ENCODE measurements around the gene IRF2BPL.

The IRF2BPL gene

DNA sequence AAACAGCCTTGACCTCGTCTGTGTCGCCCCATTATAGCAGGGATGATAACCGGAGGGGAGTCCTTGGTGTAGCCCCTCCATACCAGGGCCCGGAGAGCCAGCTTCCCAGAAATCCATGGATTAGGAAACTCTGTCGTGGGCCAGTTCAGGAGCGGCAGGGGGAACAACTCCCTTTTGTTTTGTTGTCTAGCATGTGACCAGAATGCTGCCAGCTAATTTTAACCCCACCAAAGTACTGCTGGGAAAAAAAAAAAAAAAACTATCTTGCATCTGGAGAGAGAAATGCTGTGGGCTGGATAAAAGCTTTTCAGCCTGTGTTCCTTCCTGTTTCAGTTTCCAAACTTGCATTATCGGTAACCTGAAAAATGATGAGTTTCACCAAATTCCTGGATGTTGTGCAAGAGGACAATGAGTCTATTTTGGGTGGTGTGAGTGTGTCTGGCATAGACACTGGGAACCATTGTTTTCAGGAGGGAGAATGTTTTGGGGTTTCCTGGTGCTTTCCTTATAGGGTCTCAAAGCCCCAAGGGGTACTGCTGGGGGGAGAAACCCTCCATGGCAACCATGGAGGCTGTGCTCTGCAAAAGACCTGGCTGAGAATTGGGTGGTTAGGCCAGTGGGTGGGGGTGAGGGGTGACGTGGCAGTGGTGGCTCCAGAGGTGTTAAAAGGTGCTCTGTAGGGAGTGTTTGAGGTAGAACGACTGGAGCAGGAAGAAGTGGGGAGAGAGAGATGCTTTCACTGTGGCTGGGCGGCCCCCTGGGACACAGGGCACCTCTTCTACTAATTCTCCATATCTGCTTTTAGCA, 14.9 kb upstream of the IRF2BPL start:
- H3K27me3 Mint-ChIP-seq (ENCODE audit: low read depth): no peaks in the 10 kb centered on the region
- peak overlapping the region; percentile 63 for H3K4me3 Mint-ChIP-seq
- no peaks in the 10 kb centered on the region for H3K9me3 Mint-ChIP-seq
- H3K27ac Mint-ChIP-seq: peak overlapping the region; percentile 81
- H3K4me1 Mint-ChIP-seq (ENCODE audit: low read depth): peaks cover 57% of the 10 kb centered on the region
- H3K36me3 Mint-ChIP-seq (ENCODE audit: low read depth): no peaks in the 10 kb centered on the region

DNA sequence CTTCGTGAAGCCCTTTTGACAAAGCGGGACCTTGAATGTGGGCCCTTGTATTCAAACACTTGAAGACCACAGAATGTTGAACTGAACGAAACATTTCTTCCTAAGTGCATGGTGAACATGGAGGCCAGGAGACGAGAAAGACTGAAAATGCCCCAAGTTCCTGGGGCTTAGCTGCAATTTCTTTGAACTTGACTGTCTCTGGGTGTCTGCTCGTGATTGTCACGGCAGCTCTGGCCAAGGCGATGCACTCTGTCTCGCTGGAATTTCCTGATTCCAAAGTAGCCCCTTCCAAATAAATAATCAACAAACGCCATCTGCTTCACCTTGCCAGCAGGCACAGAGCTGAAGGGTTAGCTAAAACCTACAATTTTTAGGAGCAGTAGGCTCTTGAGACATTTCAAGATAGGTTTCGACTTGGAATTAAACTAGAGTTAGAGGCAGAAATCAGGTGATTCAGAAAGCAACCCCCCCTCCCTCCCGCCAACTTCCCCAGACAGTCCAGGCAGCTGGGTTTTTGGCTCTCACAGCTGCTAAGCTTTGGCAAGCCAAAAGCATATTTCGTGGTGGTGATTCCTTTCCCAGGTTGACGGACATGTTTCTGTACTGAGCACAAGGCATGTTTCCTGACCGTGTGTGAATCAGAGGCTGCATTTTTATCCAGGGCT, 13.5 kb upstream of the IRF2BPL start:
- H3K4me1 Mint-ChIP-seq (ENCODE audit: low read depth): peaks cover 69% of the 10 kb centered on the region
- no peaks in the 10 kb centered on the region for H3K27me3 Mint-ChIP-seq (ENCODE audit: low read depth)
- no peaks in the 10 kb centered on the region for H3K9me3 Mint-ChIP-seq
- H3K4me3 Mint-ChIP-seq: peak overlapping the region; percentile 29
- H3K27ac Mint-ChIP-seq: peak overlapping the region; percentile 98
- no peaks in the 10 kb centered on the region for H3K36me3 Mint-ChIP-seq (ENCODE audit: low read depth)

- H3K27me3 Mint-ChIP-seq (ENCODE audit: low read depth): no peaks in the 10 kb centered on the region
- peak overlapping the region; percentile 98 for H3K27ac Mint-ChIP-seq
- H3K4me1 Mint-ChIP-seq (ENCODE audit: low read depth): peaks cover 75% of the 10 kb centered on the region
- H3K9me3 Mint-ChIP-seq: no peaks in the 10 kb centered on the region
- no peaks in the 10 kb centered on the region for H3K36me3 Mint-ChIP-seq (ENCODE audit: low read depth)
- peak overlapping the region; percentile 78 for H3K4me3 Mint-ChIP-seq
Observed at GRCh38 chr14:77040741-77041653, 12.5 kb upstream of the IRF2BPL start.

GRCh38 chr14:77040059-77040740, 11.7 kb upstream of the IRF2BPL start:
- Mint-ChIP-seq H3K27ac (peak overlapping the region; percentile 98), H3K9me3 (no peaks in the 10 kb centered on the region), H3K4me3 (peak overlapping the region; percentile 78), H3K4me1 (ENCODE audit: low read depth) (peaks cover 79% of the 10 kb centered on the region), H3K27me3 (ENCODE audit: low read depth) (no peaks in the 10 kb centered on the region), H3K36me3 (ENCODE audit: low read depth) (no peaks in the 10 kb centered on the region)

- Mint-ChIP-seq H3K4me3 (peak overlapping the region; percentile 78), H3K36me3 (ENCODE audit: low read depth) (no peaks in the 10 kb centered on the region), H3K4me1 (ENCODE audit: low read depth) (peaks cover 82% of the 10 kb centered on the region), H3K27ac (peak overlapping the region; percentile 98), H3K9me3 (no peaks in the 10 kb centered on the region), H3K27me3 (ENCODE audit: low read depth) (no peaks in the 10 kb centered on the region)
Observed at GRCh38 chr14:77039285-77040058, 11.0 kb upstream of the IRF2BPL start.

GRCh38 chr14:77037938-77038568, 9.5 kb upstream of the IRF2BPL start:
- Mint-ChIP-seq H3K4me3 (peak overlapping the region; percentile 66), H3K4me1 (ENCODE audit: low read depth) (peaks cover 76% of the 10 kb centered on the region), H3K27ac (peak overlapping the region; percentile 80), H3K27me3 (ENCODE audit: low read depth) (no peaks in the 10 kb centered on the region), H3K36me3 (ENCODE audit: low read depth) (no peaks in the 10 kb centered on the region), H3K9me3 (no peaks in the 10 kb centered on the region)

DNA sequence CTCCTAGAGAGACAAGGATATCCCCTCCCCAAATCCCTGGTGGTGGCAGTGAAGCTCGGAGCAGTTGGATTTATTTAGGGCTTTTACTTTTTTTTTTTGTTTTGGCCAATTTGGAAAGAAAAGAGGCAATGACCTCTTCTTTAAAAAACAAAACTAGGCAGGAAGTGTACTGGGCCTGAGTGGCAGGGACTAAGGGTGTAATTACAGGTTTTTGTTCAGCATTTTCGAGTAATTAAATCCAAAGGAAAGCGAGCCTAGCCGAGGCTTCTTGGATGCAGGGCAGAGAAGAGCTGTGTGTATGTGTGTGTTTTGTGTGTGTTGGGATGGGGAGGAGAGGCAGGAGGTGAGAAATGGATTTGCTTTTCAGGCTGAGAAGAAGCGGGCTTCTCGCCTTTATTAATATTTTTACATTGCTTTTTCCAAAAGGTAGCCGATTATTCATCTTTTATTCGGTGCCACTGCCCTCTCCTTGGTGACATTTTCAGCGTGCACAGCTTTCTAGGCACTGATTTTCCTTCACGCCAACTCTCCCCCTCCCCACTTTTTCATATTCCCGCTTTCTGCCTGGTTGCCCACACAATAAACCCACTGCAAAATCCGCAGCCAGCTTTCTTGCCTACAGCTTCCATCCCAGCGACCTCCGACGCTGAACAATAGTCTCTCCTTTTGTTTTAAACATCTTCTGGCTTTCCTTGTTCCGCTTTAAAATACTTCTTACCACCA, 8.9 kb upstream of the IRF2BPL start:
- Mint-ChIP-seq H3K4me1 (ENCODE audit: low read depth) (peaks cover 78% of the 10 kb centered on the region), H3K27me3 (ENCODE audit: low read depth) (no peaks in the 10 kb centered on the region), H3K9me3 (no peaks in the 10 kb centered on the region), H3K4me3 (peak overlapping the region; percentile 66), H3K36me3 (ENCODE audit: low read depth) (no peaks in the 10 kb centered on the region), H3K27ac (peak overlapping the region; percentile 80)

DNA sequence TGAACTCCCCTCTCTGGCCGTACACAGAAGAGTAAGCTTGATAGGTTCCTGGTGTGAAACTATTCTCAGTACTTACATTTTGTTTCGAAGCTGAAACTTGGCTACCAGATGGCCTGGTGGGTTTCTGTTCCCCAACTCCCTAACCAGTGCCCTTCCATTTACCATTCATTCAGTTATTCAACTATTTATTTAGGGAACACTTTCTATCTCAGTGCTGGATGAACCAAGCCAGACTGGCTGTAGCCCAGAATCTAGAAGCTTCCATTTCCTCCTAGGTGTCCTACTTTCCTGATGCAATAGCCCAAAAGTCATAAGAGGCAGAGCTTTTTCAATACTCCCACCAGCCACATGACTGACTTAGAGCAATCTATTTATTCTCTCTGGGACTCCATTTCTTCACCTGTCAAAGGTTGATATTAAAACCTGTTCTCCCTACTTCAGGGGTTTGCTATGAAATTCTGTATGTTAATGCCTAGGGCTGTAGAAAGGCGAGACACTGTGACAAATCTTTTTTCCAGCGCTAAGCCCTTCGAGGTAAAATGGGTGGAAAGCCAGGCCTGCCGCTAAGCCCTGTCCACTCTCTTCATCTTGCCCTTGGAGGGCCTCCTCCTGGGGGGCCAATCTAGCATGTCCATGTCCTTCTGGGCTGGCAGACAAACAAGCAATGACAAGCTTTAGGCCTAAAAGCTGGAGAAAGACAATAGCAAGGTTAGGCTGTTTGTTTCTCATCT, 8.1 kb upstream of the IRF2BPL start:
- no peaks in the 10 kb centered on the region for H3K9me3 Mint-ChIP-seq
- H3K27ac Mint-ChIP-seq: peak overlapping the region; percentile 23
- no peaks in the 10 kb centered on the region for H3K27me3 Mint-ChIP-seq (ENCODE audit: low read depth)
- peaks cover 80% of the 10 kb centered on the region for H3K4me1 Mint-ChIP-seq (ENCODE audit: low read depth)
- H3K4me3 Mint-ChIP-seq: no peak overlapping the region
- peaks cover 1% of the 10 kb centered on the region for H3K36me3 Mint-ChIP-seq (ENCODE audit: low read depth)

- Mint-ChIP-seq H3K4me3 (no peak overlapping the region), H3K36me3 (ENCODE audit: low read depth) (peaks cover 1% of the 10 kb centered on the region), H3K9me3 (no peaks in the 10 kb centered on the region), H3K27ac (peak overlapping the region; percentile 31), H3K4me1 (ENCODE audit: low read depth) (peaks cover 73% of the 10 kb centered on the region), H3K27me3 (ENCODE audit: low read depth) (no peaks in the 10 kb centered on the region)
Observed at GRCh38 chr14:77035267-77035666, 6.8 kb upstream of the IRF2BPL start.

DNA sequence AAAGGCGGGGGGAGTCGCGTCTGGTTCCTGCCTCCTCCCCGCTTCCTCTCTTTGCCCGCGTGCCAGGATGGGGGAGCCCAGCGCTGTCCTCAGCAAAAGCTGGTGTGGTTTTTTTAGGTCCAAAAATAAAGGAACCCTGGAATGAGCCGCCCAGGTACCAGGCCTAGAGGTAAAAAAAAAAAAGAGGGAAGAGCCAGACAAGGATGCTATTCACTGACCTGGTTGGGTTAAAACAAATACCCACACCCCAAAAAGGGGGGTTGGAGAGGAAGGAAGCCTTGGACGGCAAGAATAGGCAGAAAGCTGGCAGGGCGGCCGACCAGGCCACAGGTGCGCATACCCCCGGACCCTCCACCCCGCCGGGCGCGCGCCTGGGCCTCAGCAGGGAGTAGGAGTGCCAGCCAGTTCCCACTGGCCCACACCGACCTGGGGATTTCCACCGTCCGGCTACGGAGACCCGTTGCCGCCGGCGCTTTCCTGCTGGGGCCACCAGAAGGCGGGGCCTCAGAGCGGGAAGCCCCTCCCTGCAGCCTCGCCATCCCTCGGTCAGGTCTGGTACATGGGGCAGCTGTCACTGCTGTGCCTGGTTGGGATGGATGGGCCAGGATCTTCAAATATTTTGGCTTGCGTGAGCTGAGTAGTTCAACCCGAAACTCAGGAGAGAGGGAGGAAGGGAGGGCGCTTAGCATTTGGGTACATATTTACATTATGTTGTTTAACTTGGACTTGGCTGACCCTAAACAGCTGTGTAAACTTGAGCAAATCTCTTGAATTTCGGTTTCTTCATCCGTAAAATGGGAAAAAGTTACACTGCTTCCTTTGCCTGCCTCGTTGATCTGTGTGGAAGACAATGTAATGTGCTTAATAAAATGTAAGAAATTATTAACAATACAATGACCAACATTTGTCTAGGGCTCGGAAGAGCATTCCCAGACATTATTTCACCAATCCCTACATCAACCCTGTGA, 5.4 kb upstream of the IRF2BPL start:
- Mint-ChIP-seq H3K27me3 (ENCODE audit: low read depth) (no peaks in the 10 kb centered on the region), H3K4me3 (peak overlapping the region; percentile 87), H3K36me3 (ENCODE audit: low read depth) (peaks cover 5% of the 10 kb centered on the region), H3K9me3 (no peaks in the 10 kb centered on the region), H3K4me1 (ENCODE audit: low read depth) (peaks cover 69% of the 10 kb centered on the region), H3K27ac (peak overlapping the region; percentile 86)

- Mint-ChIP-seq H3K27ac (peak overlapping the region; percentile 86), H3K36me3 (ENCODE audit: low read depth) (peaks cover 8% of the 10 kb centered on the region), H3K27me3 (ENCODE audit: low read depth) (no peaks in the 10 kb centered on the region), H3K4me3 (peak overlapping the region; percentile 87), H3K9me3 (no peaks in the 10 kb centered on the region), H3K4me1 (ENCODE audit: low read depth) (peaks cover 65% of the 10 kb centered on the region)
Observed at GRCh38 chr14:77032844-77033621, 4.5 kb upstream of the IRF2BPL start.

Data from T-helper 1 cell treated with Interleukin-12 subunit alpha and Interleukin-12 subunit beta and Interleukin-4 antibody, amounts not matched to agents 30 μg/mL and 1 μg/mL, for 36 hours (primary cell).